Measurements from ENCODE around the gene OR6N2.

Gene OR6N2

GRCh38 chr1:158730453-158730852 is 50.6 kb downstream of the OR6N2 start:
- no peak for TF ChIP-seq CTCF (conservative IDR thresholded peaks at IDR 0.05; ENCODE audit: low read depth, low read length)
- DNase-seq (ENCODE audit: low read depth) = no peak

GRCh38 chr1:158728510-158729225 is 52.3 kb downstream of the OR6N2 start:
- TF ChIP-seq CTCF (conservative IDR thresholded peaks at IDR 0.05; ENCODE audit: low read depth, low read length) = no peak
- DNase-seq (ENCODE audit: low read depth) = no peak
- H3K4me3 ChIP-seq (ENCODE audit: low read depth, low read length) = no peak overlapping the region

More at GRCh38 chr1:158730453-158730852, 50.6 kb downstream of the OR6N2 start:
- no peak overlapping the region for H3K4me3 ChIP-seq (ENCODE audit: low read depth, low read length)

GRCh38 chr1:158724442-158724841 is 56.6 kb downstream of the OR6N2 start:
- no peak for TF ChIP-seq CTCF (conservative IDR thresholded peaks at IDR 0.05; ENCODE audit: low read depth, low read length)
- H3K4me3 ChIP-seq (ENCODE audit: low read depth, low read length) = no peak overlapping the region
- no peak for DNase-seq (ENCODE audit: low read depth)
